GM19023 (cell line): ENCODE results near the gene ESR1.
A peak's percentile ranks its signal among the peaks of the same experiment; 100 is the strongest.
"Not testable (repeated sequence)": the region's sequence is repeated elsewhere in the genome, so short reads cannot be mapped to it uniquely, and the experiment has no call there.

ENCODE experiments used
- ATAC-seq: cut with Tn5 transposase; IDR thresholded peaks from one replicate; pipeline ENCODE4 v1.9.1; 2021; ENCODE audit warnings: mild to moderate bottlenecking, moderate library complexity; ENCODE audit not compliant: unreplicated experiment

Gene ESR1

GRCh38 chr6:152123076-152123475, 315.6 kb downstream of the ESR1 start:
- ATAC-seq: no peak

GRCh38 chr6:152124429-152125074, 317.1 kb downstream of the ESR1 start:
- peak; percentile 72 for ATAC-seq

DNA sequence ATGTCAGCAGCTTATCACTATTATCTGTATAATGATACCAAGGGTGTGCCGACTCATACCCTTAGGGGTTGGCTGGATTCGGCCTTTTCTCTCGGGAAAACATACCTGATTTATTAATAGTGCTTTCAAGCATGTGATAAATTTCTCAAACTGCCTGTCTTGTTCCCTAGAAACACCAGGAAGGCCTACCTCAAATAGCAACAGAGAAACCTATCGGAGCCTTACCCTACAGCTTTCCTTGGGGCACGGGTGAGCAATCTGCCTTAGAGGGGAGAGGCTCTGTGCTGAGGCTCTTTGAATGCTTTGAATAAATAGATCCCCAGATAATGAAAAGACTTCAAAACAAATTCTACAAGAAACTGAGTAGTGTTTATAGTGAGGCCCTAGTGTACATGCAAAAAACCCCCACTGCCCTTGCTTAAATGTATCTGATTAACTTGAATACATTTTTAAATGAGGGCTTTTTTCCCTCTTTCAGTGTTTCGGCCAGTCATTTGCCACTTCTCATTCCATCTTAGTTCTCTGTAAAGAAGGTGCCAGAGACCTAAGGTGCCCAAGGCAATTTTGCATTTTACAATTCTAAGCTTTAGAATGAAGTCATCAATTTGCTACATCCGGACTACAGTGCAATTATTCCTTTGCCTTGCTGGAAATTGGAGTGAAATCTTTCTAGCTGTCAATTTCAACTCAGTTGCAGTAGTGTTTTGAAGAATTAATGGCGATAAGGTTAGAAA, 320.1 kb downstream of the ESR1 start:
- ATAC-seq: no peak

- no peak for ATAC-seq
Observed at GRCh38 chr6:152129691-152130151, 322.2 kb downstream of the ESR1 start.

DNA sequence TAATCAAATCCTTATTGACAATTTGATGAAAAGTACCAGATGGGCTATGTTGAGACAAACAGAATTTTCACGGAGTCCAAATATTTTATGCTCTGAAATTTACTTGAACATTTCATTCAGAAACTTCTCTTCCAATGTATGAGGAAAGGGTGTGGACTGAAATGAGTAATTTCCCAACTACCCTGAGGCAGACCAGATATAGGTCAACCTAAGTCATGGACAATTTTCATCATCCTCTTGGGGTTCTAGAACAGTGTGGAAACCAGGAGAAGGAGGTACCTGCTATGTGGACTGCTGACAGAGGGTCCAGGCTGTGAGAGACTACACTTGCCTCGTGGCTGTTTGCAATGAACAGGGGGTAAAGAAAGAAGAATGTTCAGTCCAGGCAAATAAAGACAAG, 323.0 kb downstream of the ESR1 start:
- no peak for ATAC-seq

- no peak for ATAC-seq
Observed at GRCh38 chr6:152135755-152136448, 328.4 kb downstream of the ESR1 start.

DNA sequence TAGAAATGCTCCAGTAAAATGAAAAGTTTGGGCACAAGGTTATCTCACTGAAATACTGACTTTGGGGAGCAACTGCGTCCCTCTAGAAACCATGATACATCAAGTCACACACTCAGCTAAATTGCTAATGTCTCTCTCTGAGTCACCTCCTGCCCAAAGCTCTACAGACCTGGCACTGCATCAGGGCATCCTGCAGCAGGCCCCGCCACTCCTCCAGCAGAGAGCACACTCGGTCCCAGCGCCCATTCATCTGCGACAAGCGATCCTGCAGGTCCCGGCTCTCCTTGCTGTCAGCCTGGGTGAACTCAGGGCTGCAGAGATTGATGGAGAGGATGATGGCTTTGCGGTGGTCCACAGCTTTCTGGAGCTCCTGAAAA, 329.0 kb downstream of the ESR1 start:
- ATAC-seq: no peak

- ATAC-seq: not testable (repeated sequence)
Observed at GRCh38 chr6:152138344-152138743, 330.9 kb downstream of the ESR1 start.

DNA sequence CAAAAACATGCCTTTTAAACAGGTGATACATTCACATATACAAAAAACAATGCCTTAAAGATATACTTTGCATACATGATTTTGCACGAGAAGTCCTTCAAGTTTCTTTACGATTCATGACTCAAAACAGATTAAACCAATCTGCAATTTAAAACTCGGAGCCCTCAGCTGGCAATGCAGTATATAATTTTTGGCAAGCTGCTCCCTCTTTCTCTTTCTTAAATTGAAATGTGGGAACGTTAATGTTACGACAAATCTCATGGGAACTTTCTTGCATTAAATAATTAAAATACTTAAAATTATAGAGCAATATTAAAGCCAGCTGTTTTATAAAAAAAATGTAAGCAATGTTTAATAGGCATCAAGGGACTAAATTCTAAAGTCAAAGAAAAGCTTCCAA, 334.6 kb downstream of the ESR1 start:
- ATAC-seq: no peak

GRCh38 chr6:152143359-152143758, 335.9 kb downstream of the ESR1 start:
- ATAC-seq: no peak

DNA sequence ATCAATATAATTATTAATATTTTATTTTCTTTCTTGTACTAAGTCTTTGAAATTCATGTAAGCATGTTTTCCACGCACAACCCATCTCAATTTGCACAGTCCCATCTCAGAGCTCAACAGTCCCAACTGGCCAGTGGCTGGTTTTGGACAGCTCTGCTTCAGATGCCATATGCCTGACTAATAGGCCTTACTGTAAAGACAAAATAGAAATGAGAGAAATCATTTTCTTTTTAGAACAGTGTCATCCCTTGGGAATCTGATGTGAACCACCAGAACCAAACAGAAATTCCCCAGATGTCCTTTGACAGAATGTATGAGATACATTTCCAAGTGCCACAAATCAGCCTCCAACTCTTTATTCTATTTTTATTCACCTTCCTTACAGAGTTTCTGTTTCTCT, 338.9 kb downstream of the ESR1 start:
- ATAC-seq: no peak

DNA sequence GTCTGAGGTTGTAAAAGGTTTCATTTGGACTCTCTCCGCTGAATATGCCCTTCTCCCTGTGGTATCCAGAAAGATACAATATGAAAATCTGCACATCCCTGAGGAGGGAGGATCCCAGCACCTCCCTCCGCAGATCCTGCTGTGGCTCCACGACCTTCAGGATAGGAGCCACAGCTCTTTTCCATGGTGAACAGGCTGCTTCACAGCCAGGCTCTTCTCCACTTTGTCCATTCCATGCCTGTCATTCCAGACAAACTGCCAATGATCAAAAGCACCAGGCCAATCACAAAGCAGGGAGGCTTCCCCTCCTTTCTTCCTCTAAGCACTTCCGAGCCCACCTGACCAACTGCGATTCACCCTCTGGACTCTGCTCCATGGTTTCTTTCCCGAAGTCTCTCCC, 339.8 kb downstream of the ESR1 start:
- ATAC-seq: no peak

GRCh38 chr6:152148412-152148811, 340.9 kb downstream of the ESR1 start:
- no peak for ATAC-seq

- no peak for ATAC-seq
Observed at GRCh38 chr6:152150196-152150595, 342.7 kb downstream of the ESR1 start.

DNA sequence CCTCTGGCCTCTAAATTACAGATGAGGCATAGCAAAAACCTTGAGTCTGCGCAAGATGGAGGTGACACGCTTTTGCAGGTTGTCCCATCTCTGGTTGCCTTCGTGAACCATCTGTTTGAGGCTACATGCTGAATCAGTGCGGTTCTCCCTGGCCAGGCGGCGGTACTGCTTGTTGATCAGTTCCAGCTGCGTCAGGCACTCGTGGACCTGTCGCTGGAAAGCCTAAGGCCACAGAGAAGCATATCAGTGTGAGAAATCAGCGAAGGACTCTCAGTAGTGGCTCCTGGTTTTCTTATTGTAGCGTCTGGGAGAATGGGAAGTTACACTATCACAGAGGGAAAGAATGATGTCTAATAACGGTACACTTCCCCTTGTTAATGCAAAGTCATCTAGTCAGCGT, 344.4 kb downstream of the ESR1 start:
- no peak for ATAC-seq

DNA sequence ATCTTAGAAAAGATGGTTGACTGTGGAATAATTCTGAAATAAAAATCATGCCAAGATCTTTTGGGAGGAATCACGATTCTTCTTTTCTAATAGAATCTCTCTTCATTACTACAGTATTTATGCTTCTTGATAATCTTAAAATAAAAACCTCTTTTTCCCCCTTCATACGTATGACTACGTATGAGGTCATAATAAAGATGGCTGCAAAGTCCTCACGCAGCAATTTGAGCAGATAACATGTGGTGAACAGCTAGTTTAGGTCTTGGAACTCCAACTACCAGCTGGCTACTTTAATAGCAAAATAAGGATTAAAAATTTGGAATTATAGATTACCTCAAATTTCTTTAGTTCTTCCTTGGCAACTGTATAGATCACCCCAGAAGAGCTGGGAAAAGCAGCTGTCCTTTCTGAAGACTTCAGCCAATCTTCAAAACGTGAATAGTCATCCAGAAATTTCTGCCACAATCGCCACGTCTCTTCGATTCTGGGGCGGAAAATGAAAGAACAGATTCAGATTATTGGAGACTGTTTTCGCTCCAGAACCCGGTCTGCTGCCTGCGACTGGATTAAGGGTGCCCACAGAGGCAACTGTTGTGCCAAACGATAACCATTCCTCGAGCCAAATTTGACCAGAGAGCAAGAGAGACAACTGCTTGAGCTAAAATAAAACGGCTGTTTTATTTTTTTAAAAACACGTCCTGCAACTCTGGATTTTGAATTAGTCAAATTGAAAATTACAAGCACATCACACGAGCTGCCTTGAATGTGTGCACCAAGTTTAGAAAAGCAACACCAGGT, 347.3 kb downstream of the ESR1 start:
- ATAC-seq: no peak

DNA sequence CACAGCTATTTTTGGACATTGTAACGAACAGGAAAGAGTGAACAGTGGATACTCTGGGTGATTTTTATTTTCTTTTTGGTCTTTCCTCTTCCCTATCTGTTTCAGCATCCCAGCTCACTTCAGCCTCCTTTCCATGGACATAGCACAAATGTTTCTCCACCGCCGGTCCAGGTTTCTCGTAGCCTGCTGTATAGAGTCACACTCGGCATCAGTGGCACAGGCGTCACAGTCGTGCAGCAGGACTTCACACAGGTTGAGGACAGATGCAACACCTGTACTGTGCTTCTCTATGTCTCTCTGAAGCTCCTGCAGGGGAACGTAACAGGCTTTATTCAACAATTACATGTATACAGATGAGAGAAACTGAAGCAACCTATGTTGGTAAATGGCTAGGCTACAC, 348.3 kb downstream of the ESR1 start:
- no peak for ATAC-seq

GRCh38 chr6:152160346-152160745, 352.9 kb downstream of the ESR1 start:
- peak; percentile 97 for ATAC-seq

DNA sequence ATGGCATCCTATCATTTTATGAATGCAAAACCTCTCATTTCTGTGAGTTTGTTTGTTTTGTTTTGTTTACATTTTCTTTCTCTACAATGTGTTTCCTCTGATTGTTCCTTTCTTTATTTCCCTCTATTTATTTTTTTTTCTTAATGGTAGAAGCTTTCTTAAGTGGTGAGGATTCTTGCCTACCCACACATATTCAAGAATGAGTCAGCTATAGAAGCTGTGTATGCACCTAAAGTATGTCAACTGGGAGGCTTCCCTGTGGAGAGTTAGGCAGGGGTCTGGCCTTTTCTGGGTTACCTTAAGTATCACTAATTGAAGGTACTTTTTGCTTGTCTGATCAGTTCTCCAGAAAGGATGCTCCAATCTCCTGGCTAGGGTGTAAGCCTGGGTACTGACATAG, 354.0 kb downstream of the ESR1 start:
- ATAC-seq: peak; percentile 37

- no peak for ATAC-seq
Observed at GRCh38 chr6:152164957-152165356, 357.5 kb downstream of the ESR1 start.

- ATAC-seq: no peak
Observed at GRCh38 chr6:152166497-152166896, 359.0 kb downstream of the ESR1 start.
